Stromal cell of bone marrow (primary cell): ENCODE measurements around the gene GFY.

ENCODE experiments used
- DNase-seq: peaks from one replicate; pipeline ENCODE4 v3.0.0-alpha.2; 2012; ENCODE audit warnings: low read depth

GFY gene

DNA sequence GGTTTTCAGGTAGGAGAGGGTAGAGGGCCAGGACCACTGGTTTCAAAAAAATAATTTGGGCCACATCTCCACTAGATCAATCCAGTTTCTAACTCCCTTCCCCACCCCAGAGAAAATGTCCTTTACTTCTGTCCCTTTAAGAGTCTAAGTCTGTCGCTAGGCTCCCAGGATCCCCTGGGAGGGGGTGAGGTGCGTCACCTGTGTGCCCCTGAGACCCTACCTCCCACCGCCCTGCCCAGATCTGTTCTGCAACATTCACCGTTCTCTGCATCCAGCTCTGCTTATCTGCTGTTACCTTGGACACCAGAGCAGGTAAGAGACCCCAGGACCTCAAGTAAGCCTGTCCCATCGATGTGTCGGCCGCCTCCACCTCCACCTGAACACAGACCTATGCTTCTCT lies at the start of gene GFY:
TSS of gene GFY (plus strand) at position 211 of the 400 bp plus-strand sequence. CDS start 1,043 bp downstream, outside the sequence.
- no peak for DNase-seq

DNA sequence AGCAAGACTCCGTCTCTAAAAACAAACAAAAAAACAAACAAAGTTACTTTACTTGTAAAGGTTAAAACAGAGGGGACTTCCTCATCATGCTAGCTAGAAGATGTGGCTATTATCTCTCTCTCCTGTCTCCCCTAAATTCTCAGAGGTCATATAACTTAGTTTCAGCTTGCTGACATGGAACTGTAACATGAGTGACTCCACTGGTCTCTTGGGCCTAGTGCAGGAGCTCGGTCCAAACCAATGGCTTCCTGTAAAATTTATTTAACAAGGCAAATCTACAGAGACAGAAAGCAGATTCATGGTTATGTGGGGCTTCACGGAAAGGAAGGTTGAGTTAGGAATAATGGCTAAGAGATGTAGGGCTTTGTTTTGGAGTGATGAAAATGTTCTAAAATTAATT lies 46.7 kb upstream of the GFY start:
- no peak for DNase-seq

DNA sequence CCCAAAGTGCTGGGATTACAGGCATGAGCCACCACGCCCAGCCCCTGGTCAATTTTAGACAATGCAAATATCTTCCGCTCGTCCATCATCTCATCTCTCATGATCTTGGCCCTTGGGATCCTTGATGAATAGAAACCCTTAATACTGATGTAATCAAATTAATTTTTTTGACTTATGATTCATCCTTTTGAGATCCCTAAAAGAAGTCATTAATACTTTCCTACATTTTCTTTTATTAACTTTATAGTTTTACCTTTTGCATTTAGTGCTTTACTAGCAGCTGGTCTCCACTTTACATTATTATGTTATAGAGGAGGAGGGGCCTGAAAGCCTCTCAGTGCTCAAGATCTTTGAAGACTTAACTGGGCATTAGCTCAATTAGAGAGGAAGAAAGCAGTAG lies 44.8 kb upstream of the GFY start:
- no peak for DNase-seq

- no peak for DNase-seq
Observed at GRCh38 chr19:49382639-49383038, 42.5 kb upstream of the GFY start.

GRCh38 chr19:49383599-49383998 lies 41.6 kb upstream of the GFY start:
- DNase-seq, result no peak

DNA sequence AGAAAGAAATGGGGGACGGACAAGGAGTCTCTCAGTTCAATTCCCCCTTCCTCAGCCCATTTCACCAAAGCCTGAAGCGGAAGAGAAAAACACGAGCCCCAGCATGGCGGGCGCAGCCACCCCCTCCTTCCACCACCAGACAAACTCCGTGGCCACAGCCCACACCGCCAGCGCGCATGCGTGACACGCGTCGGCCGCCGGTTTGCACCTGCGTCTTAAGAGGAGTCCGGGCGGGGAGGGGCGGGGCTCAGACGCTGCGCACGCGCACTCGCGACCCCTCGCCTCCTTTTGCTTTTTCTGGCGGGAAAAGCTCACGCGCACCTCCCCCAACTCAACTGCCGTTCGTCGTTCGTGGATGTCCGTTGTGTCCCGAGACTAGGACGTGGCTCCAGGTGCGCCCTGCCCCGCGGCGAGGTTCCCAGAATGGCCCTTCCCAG lies 37.2 kb upstream of the GFY start, which contains the start of gene KASH5:
TSS of gene KASH5 (plus strand) at position 314 of the 437 bp plus-strand sequence. CDS start 2,635 bp downstream, outside the sequence.
- DNase-seq, result peak; percentile 4

DNA sequence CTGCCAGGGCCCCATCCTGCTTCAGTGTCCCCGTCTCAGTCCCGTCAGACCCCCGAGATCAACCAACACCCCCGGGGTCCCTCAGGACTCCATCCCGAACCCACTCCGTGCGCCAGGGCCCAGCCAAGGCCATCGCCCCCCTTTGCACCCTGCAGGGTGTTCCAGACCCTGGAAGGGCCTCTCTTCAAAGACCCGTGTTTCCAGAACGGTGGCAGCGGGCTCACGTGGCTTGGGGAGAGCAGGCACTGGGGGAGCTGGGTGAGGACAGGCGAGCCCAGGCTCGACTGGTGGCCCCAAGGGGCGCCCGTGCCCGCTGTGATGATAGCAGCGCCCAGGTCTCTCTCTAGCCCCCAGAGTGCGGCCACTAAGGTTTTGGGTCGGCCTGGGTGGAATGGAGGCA lies 35.8 kb upstream of the GFY start:
- DNase-seq, result no peak

- DNase-seq, result no peak
Observed at GRCh38 chr19:49390131-49390928, 34.9 kb upstream of the GFY start.

DNA sequence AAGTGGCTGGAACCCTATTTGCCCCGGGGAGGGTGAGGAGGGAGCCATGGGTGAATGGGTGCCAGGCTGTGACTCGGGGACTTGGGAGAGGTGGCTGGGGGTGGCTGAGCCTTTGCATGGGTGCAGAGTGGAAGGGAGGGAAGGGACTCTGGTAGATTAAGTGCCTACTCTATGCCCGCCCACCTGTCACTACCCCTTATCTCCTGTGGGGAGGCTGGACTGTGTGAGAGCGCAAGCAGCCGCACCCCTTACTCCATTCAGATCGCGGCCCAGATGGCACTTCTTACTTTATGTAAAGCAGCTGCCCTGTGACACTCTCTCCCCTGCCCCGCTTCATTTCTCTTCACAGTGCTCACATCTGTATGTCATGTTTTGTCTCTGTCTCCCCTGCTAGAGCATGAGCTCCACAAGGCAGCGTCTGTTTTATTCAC lies 34.2 kb upstream of the GFY start:
- DNase-seq, result no peak

DNA sequence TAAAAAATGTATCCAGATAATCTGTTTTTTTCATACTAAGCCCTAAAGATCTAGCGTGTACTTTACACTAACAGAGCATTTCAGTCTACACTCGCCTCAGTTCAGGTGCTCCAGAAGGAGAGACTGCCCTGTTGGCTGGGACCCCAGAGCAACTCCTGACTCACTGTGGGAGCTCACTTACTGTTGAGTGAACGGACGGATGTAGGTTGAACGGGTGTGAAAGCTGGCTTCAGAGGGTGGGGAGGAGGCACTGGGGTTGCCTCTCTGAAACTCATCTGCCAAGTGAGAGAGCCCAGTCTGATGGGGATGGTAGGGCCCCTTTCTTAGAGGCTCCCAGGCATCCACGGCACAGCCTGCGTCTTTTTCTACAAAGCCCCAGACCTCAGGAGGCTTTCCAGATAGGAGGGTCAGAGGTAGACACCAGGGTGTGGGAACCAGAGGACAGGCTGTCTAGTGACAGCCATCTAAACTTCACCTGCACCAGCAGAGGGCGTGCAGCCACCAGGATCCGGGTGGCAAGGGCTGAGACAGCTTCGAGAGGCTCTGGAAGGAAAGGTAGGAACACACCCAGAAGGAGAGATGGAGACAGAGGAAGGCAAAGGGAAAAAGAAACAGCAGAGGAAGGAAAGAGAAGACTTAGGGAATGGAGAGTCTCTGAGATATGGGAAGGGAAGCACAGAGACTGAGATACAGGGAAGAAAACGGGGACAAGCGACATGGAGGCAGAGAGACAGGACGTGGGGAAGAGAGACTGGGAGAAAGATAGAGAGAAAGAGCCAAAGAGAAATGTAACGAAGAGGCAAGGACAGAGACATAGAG lies 33.4 kb upstream of the GFY start:
- DNase-seq, result peak; percentile 40

DNA sequence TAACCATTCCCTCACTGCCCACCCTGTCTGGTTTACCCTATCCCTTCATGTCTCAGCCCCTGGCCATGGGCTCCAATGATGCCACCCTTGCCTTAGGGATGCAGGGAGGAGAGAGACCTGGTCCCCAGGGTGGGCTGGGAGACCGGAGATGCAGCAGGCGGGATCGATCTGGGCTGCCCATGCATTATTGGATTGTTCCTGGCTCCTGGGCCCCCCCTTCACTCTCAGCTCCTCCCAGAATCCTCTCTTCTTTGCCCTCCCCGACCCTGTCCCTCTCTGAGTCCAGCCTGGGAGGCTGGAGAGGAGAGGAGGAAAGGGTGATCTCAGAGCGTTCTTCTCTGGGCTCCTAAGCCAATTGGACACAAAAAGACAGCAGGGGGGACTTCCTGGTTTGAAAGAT lies 31.3 kb upstream of the GFY start:
- DNase-seq, result no peak

- DNase-seq, result no peak
Observed at GRCh38 chr19:49395581-49396407, 29.4 kb upstream of the GFY start.

DNA sequence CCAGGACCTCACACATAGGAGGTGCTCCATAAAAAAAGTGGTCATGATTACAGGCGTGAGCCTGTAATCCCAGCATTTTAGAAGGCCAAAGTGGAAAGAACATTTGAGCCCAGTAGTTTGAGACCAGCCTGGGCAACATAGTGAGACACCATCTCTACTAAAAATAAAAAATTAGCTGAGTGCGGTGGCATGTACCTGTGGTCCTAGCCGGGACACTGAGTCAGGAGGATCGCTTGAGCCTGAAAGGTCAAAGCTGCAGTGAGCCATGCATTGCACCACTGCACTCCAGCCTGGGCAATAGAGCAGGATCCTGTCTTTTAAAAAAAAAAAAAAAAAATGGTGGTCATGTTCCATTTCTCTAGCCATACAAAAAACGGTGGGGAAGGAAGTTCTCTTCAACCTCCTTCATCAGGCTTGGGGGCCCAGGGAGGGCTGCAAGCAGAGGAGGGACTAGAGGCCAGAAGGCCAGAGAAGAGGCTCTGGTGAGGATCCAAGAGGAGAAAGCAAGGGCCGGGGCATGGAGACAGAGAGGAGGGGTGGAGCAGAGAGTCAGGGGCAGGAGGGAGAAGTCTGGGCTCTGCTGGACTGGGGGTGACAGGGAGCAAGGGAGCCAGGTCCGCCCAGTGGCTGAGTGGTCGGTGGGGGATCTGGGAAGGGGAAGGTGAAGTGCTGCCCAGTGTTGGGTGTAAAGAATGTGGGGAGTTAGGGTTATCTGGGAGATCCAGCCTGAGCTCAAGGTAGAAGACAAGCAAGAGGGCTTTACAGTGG lies 28.3 kb upstream of the GFY start:
- DNase-seq, result no peak

DNA sequence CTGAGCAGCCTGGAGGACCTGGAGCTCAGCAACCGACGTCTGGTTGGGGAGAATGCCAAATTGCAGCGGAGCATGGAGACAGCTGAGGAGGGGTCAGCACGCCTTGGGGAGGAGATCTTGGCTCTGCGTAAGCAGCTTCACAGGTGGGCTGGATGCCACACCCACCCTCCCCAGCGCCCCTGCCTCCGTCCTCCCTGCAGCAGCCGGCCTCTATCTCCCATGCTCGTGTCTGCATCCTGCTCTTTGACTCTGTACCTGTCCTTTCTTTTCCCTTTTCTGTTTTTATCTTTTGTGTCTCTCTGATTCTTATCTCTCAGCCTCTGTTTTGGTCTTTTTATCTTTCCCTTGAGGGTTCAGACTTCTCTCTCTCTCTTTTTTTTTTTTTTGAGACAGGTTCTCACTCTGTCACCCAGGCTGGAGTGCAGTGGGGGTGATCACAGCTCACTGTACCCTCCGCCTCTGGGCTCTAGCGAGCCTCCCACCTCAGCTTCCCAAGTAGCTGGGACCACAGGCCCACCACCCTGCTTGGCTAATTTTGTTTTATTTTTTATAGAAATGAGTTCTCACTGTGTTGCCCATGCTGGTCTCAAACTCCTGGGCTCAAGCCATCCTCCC lies 27.1 kb upstream of the GFY start:
- no peak for DNase-seq

- DNase-seq, result no peak
Observed at GRCh38 chr19:49398931-49399330, 26.3 kb upstream of the GFY start.

GRCh38 chr19:49400029-49400428 lies 25.2 kb upstream of the GFY start:
- no peak for DNase-seq

- DNase-seq, result no peak
Observed at GRCh38 chr19:49403404-49404187, 21.6 kb upstream of the GFY start.

DNA sequence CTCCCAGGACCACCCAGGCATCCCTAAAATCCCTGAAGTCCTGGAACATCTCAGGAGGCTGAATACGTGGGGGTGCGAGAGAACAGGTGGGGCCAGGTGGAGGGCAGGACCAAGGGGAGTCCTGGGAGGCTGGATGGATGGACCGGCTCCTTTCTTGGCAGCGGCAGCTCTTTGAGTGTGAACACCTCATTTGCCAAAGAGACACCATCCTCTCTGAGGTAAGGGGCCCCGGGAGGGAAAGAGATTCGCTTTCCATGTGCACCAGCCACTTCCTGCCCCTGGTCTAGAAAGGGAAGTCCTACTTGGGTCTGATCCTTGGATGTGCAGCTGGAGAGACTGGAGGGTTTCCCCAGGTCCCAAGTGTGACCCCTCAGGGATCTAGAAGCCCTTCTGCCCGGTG lies 18.1 kb upstream of the GFY start:
- no peak for DNase-seq

DNA sequence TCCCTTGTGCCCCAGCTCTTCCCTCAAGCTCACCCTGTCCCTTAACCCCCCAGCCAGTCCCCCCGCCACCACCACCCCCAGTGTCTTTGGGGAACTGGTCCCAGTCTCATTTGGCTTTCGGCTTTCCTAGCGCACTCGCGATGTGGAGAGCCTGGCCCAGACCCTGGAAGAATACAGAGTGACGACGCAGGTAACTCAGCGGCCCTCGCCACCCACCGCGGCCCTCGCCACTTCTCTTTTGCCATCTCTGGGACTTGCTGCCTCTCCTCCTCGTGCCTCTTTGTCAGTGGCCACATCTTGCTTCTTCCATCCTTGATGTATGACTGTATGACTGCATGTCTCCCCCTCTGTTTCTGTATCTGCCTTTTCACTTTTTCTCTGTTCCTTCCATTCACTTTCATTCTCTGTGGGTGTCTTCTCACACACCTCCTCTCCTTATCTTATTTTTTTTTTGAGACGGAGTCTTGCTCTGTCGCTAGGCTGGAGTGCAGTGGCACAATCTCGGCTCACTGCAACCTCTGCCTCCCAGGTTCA lies 17.6 kb upstream of the GFY start:
- no peak for DNase-seq
